Measurements from ENCODE around the gene B9D2.
"Not testable (repeated sequence)": the region's sequence is repeated elsewhere in the genome, so short reads cannot be mapped to it uniquely, and the experiment has no call there.

Gene B9D2

DNA sequence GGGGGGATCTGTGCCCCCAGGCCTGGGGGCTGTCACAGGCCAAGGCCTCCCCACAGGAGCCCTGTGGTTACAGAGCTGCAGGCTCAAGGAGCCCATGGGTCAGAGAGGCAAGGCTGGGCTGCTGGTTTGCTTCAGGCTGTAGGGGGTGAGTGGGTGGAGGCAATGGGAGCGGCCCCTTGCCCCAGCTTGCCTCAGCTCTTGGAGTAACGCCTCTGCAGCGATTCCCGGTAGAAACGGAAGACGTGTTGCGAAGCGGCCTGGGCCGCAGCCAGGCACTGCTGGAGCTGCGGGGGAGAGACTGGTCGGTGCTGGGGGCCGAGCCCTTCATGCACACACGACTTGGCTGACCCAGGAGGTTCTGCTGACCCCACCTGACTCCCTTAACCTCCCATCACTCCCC is 22.5 kb upstream of the B9D2 start:
- DNase-seq, result no peak

DNA sequence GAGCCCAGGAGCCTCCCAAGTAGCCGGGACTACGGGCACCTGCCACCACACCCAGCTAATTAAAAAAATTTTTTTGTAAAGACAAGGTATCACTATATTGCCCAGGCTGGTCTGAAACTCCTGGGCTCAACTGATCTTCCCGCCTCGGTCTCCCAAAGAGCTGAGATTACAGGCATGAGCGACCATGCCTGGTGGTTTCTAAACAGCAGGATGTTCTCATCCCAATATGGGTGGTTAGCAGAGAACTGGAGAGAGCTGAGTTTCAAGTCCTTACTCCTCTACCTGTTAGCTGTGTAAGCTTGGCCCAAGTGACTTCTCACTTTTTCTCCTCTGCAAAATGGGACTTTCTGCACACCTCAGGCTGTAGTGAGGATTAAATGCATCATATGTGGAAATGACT is 20.4 kb upstream of the B9D2 start:
- no peak for DNase-seq

DNA sequence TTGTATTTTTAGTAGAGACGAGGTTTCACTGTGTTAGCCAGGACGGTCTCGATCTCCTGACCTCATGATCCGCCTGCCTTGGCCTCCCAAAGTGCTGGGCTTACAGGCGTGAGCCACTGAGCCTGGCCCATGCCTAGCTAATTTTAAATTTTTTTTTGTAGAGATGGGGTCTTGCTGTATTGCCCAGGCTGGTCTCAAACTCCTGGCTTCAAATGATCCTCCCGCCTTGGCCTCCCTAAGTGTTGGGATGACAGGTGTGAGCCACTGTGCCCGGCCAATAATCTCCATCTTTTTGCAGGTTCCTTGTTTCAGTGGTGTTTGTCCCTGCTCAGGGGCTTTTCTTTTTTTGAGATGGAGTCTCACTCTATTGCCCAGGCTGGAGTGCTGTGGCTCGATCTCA is 17.6 kb upstream of the B9D2 start:
- not testable (repeated sequence) for DNase-seq

DNA sequence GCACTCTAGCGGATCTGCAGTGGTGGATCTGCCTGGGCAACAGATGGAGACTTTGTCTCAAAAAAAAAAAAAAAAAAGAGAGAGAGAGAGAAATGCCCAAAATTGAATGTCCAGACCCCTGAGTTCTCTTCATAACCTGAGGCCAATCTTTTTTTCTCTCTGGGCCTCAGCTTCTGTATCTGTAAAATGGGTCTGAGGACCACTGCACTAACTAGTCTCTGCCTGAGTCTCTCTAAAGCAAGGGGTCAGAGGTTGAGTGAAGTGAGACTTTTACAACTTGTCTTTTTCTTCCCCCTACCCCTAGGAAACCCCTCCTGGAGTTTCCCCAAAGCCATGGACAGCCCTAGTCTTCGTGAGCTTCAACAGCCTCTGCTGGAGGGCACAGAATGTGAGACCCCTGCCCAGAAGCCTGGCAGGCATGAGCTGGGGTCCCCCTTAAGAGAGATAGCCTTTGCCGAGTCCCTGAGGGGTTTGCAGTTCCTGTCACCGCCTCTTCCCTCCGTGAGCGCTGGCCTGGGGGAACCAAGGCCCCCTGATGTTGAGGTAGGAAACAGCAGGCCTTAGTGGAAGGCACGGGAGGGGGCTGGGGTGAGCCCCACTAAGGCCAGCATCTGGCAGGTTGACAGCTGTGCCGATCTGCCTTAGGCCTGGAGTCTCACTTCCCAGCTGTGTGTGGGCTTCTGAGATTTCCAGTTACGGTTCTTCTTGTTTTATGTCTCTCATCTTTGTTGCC is 14.2 kb upstream of the B9D2 start:
- DNase-seq, result no peak

DNA sequence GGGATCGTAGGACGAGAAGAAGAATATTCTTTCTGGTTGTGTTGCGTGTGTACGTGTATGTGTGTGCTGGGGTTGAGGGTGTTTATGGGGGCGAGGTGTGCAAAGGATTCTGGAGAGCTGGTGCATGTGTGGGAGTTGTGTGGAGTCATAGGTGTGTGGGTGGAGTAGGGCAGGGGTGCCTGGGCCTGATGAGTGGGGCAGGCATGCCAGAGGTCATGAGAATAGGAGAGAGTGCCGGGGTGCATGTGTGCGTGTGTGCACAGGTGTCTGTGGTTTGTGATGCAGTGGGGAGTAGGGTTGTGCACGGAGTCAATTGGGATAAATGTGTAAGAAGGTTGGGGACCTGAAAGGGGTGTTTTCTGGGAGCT is 13.0 kb upstream of the B9D2 start:
- DNase-seq, result no peak

DNA sequence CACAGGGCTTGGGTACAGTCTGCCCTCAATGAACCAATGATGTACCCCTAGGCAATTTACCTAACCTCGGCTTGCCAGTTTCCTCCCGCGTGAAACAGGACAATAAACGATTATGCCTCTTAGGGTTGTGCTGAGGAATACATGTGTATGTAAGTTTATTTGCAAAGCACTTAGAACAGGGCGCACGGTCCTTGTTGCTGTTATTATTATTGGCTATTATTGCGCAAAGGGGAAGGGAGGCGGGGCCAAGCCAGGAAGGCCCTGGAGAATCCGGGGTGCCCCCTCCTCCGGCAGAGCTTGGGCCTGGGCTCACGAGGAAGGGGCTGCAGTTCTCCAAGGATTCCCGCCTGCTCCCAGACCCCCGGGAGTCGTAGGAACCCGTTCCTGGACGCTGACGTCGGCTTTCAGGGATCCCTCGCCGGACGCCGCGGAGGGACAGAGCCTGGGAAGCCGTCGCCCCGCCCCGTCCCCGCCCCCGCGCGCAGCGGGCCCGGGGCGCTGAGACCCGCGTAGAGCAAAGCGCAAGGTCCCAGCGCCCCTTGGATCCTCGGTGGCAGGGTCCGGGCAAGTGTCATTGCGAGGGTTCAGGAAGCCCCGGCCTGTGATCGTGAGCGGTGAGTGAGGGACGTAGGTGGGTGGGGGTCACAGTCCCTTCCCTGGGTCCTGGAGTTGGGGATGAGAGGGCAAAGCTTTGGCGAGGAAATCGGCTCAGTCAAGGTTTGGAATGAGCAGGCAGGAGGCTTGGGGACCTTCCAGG is 12.5 kb upstream of the B9D2 start, which contains the start of gene TMEM91:
TSS of gene TMEM91 (plus strand) at position 293 of the 757 bp plus-strand sequence. CDS start 1,777 bp downstream, outside the sequence.
- DNase-seq, result no peak

DNA sequence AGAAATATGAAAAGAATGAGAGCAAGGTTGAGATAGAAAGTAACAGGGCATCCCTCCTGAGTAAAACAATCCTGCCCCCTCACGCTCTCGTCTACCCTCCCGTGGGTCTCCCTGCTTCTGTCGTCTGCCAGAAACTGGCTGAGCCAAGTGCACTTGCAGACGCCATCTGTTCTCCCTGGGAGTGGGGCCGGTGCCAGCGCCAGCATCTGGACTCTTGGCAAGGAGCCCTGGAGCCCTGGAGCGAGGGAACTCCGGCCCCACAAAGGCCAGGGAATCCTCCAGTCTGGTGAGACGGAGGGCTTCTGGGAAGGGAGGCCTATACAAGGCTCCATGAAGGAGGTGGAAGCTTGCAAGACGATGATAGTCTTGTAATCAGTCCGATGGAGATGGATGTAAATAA is 10.0 kb upstream of the B9D2 start:
- no peak for DNase-seq

DNA sequence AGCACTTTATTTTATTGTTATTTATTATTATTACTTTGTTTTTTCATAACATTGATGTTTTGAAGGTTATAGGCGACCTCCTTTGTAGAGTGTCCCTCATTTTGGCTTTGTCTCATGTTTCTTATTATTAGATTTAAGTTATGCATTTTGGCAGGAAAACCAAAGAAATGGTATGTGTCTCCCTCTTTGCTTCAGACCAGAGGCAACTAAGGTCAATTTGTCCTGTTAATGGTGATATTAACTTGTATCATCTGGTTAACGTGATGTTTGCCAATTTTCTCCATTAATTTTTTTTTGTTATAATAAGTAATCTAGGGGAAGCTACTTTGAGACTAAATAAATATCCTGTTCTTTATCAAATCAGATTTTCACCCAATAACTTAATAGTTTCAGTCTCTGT is 8.6 kb upstream of the B9D2 start:
- DNase-seq, result no peak

DNA sequence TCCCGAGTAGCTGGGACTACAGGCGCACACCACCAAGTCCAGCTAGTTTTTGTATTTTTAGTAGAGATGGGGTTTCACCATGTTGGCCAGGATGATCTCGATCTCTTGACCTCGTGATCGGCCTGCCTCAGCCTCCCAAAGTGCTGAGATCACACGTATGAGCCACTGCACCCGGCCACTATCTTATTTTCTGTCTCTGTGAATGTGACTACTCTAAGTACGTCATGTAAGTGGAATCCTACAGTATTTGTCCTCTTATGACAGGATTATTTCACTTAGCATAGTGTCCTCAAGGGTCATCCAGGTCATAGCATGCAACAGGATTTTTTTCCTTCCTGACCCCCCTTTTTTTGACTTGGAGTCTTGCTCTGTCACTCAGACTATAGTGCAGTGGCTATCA is 7.6 kb upstream of the B9D2 start:
- DNase-seq, result no peak

DNA sequence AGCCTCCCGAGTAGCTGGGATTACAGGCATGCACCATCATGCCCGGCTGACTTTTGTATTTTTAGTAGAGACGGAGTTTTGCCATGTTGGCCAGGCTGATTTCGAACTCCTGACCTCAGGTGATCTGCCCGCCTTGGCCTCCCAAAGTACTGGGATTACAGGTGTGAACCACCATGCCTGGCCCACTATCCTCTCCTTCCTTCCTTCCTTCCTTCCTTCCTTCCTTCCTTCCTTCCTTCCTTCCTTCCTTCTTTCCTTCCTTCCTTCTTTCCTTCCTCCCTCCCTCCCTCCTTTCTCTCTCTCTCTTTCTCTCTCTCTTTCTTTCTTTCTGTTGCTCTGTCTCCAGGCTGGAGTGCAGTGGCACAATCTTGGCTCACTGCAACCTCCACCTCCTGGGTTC is 7.2 kb upstream of the B9D2 start:
- not testable (repeated sequence) for DNase-seq

DNA sequence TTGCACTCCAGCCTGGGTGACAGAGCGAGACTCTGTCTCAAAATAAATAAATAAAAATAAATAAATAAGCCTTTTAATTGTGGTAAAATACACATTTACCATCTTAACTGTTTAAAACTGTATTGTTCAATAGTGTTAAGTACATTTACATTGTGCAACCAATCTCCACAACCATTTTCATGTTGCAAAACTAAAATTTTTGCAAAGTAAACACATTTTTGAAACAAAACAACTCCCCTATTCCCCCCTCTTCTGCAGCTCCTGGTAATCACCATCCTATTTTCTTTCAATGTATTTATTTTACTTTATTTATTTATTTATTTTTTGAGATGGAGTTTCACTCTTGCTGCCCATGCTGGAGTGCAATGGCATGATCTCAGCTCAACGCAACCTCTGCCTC is 5.8 kb upstream of the B9D2 start:
- DNase-seq, result no peak

DNA sequence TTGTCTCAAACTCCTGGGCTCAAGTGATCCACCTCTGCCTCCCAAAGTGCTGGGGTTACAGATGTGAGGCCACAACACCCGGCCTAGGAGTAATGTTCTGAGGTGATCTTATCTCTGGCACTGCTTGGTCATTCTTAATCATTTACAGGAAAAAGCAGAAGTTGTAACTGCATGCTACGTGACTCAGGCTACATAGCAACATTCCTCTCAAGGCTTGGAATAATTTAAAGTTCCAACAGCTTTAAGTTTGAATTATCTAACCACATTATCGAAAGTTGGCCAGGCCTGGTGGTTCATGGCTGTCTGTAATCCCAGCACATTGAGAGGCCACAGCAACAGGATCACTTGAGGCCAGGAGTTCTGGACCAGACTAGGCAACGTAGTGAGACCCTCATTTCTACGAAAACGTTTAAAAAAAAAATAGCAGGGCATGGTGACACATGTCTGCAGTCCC is 3.9 kb upstream of the B9D2 start:
- peak; percentile 82 for DNase-seq

DNA sequence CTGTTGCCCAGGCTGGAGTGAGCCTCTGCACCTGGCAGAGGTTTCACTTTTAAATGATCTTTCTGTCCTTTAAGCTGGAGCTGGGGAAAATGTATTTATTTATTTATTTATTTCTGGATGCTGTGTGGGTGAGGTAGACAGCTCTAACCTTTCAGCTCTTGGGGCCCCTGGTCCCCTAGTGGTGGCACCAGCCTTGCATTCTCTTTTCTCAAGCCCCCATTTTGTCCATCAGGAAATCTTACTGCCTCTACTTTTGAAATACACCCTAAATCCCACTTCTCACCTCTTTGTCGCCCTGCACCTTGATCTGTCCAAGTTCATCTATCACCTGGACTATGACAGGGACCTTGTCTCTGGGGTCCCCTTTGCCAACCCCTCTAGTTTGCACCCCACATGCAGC is 2.1 kb upstream of the B9D2 start:
- DNase-seq, result no peak

DNA sequence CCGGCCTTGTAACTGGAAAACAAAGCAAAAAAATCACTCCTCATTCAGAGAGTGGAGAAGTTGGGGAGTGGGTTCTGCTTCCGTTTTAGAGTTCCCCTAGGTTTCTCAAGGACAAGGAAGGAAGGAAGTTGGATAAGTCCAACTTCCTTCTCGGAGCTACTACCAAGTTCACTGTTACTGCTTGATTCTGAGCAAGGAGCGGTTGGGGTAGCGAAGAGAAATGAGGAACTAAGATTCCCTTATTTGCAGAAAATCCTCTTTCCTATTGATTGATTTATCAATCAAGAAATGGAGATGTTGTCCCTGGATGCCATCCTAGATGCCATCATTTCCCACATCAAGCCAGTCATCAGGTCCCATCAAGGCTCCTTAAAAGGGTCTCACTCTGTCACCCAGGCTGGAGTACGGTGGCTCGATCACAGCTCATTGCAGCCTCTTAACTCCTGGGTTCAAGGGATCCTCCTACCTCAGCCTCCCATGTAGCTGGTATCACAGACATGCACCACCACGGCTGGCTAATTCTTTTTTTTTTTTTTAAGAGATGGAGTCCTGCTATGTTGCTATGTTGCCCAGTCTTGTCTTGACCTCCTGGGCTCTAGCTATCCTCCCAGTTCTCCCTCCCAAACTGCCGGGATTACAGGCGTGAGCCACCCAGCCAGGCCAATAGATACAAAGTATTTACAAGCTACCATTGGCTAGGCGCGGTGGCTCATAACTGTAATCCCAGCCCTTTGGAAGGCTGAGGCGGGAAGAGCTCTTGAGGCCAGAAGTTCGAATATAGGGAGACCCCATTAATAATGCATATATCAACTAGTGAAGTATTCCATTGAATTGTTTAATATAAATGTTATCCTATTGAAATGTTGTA is 809 bp upstream of the B9D2 start:
- DNase-seq, result no peak

DNA sequence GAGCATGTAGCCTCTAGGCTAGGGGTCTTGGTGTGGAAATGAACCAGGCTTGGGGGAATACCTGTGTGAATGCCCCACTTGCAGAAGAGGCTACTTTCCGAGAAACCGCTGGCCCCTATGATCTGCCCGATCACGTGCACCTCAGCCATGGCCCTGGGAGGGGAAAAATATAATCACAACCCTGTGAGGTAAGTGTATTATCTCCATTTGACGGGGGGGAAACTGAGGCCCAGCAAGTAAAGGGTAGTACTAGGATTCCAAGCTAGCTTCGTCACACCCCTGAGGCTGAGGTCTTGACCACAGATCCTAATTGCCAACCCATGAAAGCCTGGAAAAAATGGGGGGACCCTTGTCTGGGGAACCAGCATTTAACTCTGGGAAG is 587 bp downstream of the B9D2 start:
- DNase-seq, result no peak

DNA sequence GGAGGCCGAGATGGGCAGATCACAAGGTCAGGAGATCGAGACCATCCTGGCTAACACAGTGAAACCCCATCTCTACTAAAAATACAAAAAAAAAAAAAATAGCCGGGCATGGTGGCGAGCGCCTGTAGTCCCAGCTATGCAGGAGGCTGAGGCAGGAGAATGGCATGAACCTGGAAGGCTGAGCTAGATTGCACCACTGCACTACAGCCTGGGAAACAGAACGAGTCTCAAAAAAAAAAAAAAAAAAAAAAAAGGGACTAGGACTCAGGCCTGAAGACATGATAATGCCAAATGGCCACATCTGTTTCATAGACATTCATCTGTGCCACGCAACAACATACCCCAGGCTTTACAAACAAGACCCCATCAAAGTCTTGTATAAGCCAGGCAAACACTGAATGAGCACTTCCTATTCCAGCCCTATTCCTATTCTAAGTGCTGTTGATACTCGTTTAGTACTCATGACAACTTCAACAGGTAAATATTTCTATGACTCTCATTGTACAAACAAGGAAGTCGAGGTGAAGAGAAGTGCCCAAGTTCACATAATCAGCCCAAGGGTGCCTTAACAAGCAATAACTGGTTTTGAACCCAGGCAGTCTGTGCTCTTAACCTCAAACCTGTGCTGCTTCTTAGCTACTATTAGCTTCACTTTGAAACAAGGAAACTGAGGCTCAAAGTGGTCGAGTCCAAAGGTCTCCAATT is 1.7 kb downstream of the B9D2 start:
- DNase-seq, result no peak

DNA sequence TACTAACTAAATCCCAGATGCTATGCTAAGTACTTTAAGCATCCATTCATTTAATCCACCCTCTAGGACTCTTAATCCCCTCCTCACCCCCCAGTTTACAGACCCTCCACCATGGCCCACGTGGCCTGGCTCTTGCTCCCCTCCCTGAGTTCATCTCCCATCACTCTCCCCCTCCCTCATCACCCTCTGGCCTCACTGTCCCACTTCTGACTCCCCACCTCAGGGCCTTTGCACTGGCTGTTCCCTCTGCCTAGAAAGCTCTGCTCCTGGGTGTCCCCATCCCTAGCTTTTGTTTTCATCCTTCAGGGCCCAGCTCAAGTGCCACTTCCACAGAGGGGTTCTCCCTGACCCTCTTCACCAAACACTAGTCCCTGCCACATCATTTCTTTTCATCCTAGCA is 4.2 kb downstream of the B9D2 start:
- no peak for DNase-seq

DNA sequence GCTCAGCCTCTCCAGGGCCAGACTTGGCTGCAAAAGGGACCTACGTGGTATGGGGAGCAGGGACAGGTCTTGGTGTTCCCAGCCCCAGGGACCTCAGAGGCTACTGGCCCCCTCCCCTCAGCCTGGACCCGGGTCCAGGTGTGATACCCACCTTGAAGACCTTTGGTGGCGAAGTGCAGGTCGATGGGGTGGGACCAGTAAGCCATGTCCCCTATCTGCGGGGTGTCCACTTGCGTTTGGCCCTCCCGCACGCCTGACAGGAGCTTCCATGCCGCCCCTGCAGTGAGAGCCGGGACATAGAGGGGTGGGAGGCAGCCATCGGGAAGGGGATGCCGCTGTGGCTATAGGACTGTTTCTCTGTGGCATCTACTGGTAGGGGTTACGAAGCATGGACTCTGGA is 6.2 kb downstream of the B9D2 start:
- no peak for DNase-seq

DNA sequence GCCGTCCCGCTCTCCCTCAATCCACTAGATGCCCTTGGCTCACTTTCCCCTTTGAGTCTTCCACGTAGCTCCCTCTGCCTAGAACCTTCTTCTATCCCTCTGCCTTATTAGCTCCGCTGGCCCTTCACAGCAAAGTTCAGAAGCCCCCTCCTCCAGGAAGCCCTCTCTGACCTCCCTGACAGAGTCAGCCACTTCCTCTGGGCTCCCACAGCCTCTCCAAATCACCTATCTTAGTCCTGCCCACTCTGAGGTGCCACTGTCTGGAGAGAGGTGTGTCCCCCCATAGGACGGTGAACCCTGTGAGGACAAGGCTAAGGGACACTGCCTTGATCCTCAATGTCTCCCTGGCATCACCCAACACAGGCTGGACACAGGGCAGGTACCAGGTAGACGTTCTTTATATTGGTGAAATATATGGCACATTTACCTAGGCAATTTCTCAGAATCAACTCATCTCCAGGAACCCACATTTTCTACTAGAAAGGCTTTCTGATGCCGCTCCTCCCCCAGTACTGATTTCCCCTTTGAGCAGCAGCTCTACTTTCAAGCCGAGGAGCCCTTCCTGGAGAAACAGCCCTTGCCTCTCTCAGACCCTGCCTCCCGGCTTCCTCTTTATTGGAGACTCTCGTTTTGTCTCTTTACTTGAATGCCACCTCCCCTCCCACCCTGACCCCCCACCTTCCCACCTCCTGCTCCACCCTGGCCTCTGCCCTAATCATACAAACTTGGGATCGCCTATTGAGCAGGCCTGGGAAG is 6.8 kb downstream of the B9D2 start:
- no peak for DNase-seq

DNA sequence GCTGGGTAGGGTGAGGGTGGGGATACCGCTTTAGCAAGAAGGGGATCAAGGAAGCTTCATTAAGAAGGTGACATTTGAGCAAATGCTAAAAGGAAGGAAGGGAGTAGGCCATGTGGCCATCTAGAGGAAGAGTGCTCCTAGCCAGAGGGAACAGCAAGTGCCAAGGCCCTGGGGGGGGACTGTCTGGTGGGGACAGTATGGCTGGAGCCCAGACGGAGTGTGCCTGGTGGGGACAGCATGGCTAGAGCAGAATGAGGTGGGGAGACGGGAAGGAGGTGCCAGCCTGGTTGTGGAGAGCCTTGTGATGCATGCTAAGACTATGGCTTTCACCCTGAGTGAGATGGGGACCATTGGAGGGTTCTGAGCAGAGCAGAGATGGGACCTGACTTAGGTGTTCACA is 8.1 kb downstream of the B9D2 start:
- DNase-seq, result no peak

DNA sequence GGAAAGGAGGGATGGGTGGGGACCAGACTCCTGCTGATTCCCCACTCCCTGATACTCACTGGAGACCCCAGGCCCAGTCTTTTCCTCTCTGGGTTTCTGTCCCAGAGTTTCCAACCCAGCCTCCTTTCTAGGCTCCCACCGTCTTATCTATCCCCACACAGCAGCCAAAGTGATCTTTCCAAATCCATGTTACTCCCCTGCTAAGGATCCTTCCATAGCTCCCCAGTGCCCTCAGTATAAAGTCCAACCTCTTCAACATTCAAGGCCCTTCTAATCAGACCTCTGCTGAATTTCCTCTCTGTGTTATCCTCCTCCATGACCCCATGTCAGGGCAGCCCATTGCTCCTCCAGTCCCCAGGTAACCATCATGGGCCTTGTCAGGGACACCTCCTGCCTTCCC is 8.9 kb downstream of the B9D2 start:
- no peak for DNase-seq

DNA sequence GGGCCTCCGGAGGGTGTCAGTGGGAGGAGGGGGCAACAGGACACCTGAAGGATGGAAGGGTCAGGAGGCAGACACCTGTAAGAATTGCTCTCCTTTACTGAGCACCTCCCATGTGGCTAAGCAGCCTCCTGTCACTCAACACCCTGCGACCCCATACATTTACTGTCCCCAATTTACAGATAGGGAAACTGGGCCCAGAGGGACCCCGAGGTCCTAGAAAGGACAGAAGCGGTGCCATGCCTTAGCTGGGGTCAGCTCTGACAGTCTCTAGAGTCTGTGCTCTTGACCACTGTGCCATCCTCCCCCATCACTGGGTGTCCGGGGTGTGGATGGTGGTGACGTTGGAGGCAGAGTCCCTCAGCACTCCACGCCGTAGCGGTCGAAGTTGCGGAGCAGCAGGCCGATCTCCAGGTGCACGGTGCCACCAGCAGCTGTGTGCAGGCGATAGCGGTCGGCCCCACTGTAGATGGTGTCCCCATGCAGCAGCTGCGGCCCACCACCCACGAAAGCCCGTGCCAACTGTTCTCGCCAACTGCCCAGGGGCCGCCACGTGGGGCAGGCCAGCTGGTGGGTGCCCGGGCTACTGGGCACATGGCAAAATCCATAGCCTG is 9.5 kb downstream of the B9D2 start:
- DNase-seq, result no peak
